GM12872 (cell line): ENCODE measurements around the gene ENO3.

Experiments used
- CTCF ChIP-seq: IDR thresholded peaks from 3 replicates; pipeline ENCODE4 v1.5.1; 2011; ENCODE audit warnings: low read depth, mild to moderate bottlenecking, low read length, moderate library complexity; ENCODE audit not compliant: insufficient read depth

The ENO3 gene

DNA sequence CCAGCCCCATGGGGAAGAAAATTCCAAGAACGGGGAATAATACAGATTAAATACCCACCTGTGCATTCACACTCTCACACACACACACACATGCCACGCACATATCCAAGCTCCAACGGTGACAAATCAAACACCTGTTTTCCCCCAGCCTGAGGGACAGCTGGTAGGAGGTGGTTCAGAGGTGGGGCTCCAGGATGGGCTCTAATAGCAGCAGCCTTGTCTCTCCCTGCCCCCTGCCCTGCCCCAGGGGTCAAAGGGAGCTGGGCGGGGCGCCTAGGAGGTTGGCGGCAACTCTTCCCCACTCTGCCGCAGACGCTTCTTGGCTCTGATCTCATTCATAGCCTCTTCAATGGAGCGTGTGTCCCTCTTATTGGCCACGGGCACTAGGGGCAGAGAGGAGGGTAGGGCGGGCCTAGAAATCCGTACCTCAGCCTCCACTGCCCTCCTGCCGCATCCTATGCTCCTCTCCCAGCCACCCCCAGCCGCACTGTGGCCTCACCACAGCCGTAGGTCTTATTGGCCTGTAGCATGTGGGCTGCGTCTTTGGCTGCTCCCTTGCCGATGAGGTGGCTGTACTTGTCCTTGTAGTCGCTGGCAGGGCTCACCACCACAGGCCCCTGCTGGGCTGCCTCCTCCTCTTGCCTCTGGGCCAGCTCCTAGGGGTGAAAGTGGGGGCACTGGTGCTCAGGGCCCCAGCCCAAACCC is 8.5 kb downstream of the ENO3 start:
- TF ChIP-seq CTCF: no peak

GRCh38 chr17:4960279-4960922 is 9.5 kb downstream of the ENO3 start:
- no peak for TF ChIP-seq CTCF

DNA sequence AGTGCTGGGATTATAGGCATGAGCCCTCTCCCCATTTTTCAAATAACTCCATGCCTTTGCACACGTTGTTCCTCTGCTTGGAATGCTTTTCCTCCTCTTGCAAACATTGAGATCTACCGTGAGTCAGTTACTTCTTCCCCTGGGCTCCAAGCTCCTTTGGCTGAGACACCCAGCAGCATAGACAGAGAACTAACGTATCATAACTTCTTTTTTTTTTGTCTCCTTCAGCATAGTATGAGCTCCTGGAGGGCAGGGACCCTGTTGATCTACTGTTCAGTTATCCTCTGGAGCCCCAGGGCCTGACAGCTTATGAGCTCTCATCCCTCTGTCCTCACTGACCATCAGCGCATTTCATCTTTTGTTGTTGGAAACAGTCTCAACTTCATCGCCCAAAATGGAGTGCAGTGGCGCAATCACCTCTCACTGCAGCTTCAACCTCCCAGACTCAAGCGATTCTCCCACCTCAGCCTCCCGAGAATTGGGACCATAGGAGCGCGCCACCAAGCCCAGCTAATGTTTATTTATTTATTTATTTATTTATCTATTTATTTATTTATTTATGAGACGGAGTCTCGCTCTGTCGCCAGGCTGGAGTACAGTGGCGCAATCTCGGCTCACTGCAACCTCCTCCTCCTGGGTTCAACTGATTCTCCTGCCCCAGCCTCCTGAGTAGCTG is 14.5 kb downstream of the ENO3 start:
- TF ChIP-seq CTCF: no peak

DNA sequence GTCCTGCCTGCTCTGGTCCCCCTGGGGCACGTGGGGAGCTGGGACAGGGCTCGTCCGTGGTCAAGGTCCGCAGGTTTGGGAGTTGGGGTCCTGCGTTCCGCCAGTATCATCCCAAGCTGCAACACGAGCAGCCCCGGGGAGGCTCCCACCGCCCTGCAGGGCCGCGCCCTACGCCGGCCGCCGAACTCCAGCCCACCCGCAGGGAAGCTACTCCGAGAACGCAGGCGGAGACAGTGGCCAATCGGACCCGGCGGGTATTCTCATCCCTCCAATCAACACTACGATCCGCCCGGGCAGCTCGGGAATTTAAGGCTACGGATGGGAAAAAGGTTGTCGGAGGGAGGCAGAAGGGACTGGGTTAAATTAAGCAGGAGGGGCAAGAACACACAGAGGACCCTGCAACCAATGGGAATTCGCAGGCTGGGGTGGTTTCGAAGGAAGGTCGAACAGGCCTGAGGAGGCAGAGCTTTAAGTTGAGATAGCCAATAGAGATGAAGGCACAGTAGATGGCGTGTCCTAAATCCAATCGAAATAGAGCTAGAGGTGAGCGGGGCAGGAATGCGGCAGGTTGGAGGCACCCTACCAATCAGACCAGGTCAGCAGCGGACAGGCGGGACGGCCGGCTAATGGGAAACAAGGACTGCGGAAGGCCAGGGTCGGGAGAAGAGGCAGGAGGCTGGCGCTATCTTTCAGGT is 16.1 kb downstream of the ENO3 start:
- no peak for TF ChIP-seq CTCF

DNA sequence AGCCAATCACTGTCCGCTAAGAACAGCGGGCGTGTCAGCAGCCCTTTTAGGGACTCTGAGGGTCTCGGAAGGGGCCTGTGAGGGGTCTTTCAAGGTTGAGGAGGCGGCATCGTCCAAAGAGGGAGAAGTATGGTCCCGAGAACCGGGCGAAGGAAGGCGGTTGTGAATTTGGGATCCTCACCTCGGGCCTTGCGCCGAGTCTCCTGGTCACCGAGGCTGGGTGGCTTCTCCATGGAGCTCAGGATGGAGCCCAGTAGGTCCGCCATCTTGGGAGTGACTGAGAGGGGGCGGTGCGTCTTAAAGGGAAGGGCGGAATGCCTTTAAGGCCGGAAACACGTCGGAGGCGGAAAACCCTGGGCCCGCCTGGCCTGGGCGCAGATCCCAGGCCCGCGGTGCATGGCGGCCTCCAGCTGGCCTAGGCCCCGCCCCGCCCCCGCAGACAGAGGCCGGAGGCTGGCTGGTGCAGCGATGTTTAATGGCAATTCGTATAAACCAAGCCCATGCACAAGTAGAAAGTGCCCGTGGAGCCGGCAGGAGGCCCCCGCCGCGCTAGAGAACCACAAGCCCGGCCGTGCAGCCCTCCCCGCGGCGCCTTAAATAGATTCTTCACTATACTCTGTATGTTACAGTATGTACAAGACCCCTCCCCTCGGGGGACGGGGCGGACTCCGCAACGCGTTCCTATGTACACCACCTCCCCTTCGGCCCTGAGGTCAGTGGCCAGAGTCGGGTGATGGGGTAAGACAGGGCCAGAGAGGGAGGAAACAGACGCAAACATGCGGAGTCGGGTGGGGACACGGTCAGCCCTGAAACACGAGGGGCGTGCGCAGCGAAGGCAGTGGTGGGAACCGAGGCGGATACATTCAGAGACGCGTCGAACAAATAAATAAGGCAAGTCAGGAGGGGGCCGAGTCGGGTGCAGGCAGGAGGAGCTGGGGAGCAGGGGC is 16.9 kb downstream of the ENO3 start, which contains the start of gene SPAG7:
TSS of gene SPAG7 (minus strand) at position 279 of the 947 bp plus-strand sequence. CDS start at position 266, 13 bp downstream.
- TF ChIP-seq CTCF: no peak

DNA sequence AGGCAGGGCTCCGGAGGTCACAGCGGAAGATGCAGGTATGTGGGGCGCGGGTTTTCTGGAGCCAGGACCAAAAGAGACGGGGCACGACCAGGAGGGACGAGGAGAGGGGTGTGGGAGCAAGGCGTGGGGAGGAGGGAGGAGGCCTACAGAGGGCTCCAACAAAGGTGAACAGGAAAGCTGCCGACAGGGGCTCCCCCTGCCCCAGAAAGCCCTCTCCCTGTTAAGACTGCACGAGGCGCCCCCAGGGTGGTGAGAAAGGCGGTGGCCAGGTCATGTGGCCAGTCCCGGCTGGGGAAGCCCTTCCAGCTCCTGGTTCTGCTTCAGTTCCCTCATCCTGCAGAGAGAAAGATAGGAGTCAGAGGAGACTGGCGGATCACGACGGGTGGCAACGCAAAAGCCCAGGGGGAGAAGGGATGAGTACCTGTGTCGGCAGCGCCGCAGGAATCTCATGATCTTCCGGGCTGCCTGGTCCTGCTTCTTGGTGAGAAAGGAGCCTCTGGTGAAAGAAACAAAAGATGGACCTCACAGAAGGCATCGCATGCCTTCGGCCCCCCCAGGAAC is 17.6 kb downstream of the ENO3 start:
- no peak for TF ChIP-seq CTCF
